Activated CD4-positive, alpha-beta T cell treated with anti-CD3 and anti-CD28 coated beads for 36 hours (primary cell): ENCODE results near the gene THSD7B. TPM values are rescaled to one million over a fixed set of nuclear protein-coding genes. Genes with fewer than 3 reads are reported as not detected.

Source experiments
- ATAC-seq: fragments of 200-7000 bp; cut with Tn5 transposase; one replicate; pipeline ENCODE4 v1.10.0; 2021; ENCODE audit warnings: mild to moderate bottlenecking, moderate library complexity
- CTCF ChIA-PET: fragments of 350-600 bp; sonication (Branson Sonifier 250); formaldehyde crosslinking; loops from one replicate; lab custom pipeline; 2021; ENCODE audit warnings: antibody characterized with exemption; lab: Charles Lee
- POLR2A ChIA-PET: fragments of 350-600 bp; sonication (Branson Sonifier 250); formaldehyde crosslinking; loops from one replicate; lab custom pipeline; 2021; ENCODE audit warnings: antibody characterized with exemption, inconsistent platforms; lab: Charles Lee
- DNase-seq: peaks from one replicate; pipeline ENCODE4 v3.0.0-alpha.2; 2020
- H3K27ac Mint-ChIP-seq: one replicate; pipeline ENCODE4 v1.8.0; 2021; ENCODE audit warnings: mixed read lengths
- H3K27me3 Mint-ChIP-seq: one replicate; pipeline ENCODE4 v1.8.0; 2021; ENCODE audit warnings: mixed read lengths
- H3K36me3 Mint-ChIP-seq: one replicate; pipeline ENCODE4 v1.8.0; 2021; ENCODE audit warnings: low read depth, mixed read lengths
- H3K4me1 Mint-ChIP-seq: one replicate; pipeline ENCODE4 v1.8.0; 2021; ENCODE audit warnings: mixed read lengths
- H3K4me3 Mint-ChIP-seq: one replicate; pipeline ENCODE4 v1.8.0; 2021; ENCODE audit warnings: mild to moderate bottlenecking, moderate library complexity, mixed read lengths
- H3K9me3 Mint-ChIP-seq: one replicate; pipeline ENCODE4 v1.8.0; 2021; ENCODE audit warnings: low read depth, mixed read lengths
- intact Hi-C, 2 experiments: fragments of 100-400 bp; cut with DNase I in 1 of 2; cut with micrococcal nuclease in 1 of 2; formaldehyde crosslinking; loops; one replicate each; pipeline versions ENCODE4 v1.14.2 to v1.15.1; 2022 to 2024; cut with DNase I, micrococcal nuclease
- total RNA-seq, 2 experiments: library from RNA; stranded (reverse); gene quantifications; one replicate each; pipeline ENCODE4 v1.2.3, GENCODE V29; 2021

Gene THSD7B
- total RNA-seq, 2 experiments from 2014 or later = not detected

DNA sequence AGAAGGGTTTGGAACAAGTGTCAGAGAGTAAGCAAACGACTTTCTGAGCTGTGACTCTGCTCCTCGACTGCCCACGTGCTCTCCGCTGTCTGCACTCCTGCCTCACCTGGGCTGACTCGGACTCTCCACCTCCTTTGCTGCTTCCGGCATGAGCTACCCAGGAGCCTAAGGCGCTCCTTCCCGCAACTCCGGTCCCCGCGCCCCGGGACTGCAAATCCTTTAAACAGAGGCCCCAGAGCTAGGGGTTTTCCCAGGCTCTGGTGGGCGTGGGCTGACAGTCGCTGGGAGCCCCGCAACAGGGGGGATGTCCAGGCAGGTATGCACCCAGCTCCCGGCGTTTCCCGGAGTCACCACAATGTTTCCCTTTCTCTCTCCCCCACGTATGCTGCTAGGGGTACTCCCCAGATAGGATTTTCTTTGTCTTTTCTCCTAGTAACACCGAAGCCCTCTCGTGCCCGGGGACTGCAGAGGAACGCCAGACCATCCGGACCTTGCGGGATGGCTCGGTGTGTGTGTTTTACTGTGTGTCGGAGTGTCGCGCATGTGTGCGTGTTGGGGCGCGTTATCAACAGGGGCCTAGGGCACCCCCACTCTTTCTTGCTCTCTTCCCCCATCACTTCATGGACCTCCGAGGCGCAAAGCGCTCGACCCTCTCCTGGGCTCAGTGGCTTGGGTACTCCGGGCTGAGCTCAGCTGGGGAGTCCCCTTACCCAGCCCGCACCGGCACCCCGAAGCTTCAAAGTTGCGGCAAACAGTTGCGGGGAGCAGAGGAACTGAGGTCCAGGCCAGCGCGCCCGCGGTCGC is 691 bp upstream of the THSD7B start:
- CTCF ChIA-PET = interaction anchor here (0.6 to 1.1 kb wide), 2 partner anchors 341 to 427 kb away, joined by 3 to 5 read pairs; no protein-coding TSS in a partner anchor
- Mint-ChIP-seq H3K27me3 (peaks cover 47% of the 10 kb centered on the region), H3K4me3 (no peak overlapping the region), H3K27ac (no peak overlapping the region), H3K36me3 (no peaks in the 10 kb centered on the region), H3K4me1 (peaks cover 8% of the 10 kb centered on the region), H3K9me3 (no peaks in the 10 kb centered on the region)
- intact Hi-C loops = no loop called here
- POLR2A ChIA-PET = interaction anchor here (0.6 kb wide), 1 partner anchor 952 kb away, joined by 3 read pairs; no protein-coding TSS in a partner anchor
- DNase-seq = peak; percentile 29
- ATAC-seq = peak; percentile 53

DNA sequence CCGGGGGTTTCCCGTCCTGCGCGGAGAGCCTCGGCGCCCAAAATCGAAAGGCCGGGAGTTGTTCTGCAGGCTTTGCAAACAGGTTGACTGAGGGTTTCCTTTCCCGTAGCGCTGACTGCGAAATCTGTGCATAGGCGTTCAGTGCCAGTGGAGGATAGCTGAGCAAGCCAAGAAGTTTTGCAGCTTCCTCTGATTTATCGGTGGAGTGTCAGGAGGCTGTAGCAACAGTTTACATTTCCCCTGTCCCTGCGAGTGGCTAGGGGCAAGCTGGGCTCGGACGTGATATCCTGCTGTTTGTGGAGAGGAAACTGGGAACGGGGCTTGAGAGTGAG is 694 bp downstream of the THSD7B start:
- no peak overlapping the region for H3K4me3 Mint-ChIP-seq
- no peak overlapping the region for H3K27ac Mint-ChIP-seq
- H3K9me3 Mint-ChIP-seq = no peaks in the 10 kb centered on the region
- peaks cover 8% of the 10 kb centered on the region for H3K4me1 Mint-ChIP-seq
- intact Hi-C loops = no loop called here
- DNase-seq (peak; percentile 21), ATAC-seq (no peak)
- peaks cover 45% of the 10 kb centered on the region for H3K27me3 Mint-ChIP-seq
- ChIA-PET CTCF (no interaction called here), POLR2A (no interaction called here)
- H3K36me3 Mint-ChIP-seq = no peaks in the 10 kb centered on the region

DNA sequence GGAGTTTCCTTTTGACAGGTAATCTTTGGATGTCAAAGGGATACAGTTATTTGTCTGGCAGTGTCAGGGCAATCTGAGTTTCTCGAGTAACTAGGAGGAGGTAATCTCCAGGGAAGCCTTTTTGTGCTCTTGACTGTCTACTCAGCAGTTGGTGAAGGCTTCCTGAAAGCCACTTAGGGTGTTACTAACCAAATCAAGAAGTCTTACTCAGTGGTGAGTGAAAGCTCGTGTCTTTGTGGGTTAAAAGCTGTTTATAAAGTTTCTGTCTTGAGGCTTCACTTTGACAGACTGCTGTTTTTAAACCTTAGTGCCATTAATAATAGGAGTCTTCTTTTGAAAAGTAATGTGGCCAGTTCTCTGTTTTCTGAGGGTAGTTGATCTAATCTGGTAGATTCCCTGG is 1.7 kb downstream of the THSD7B start:
- CTCF ChIA-PET = interaction anchor here (0.6 kb wide), 1 partner anchor 84 kb away, joined by 3 read pairs; no protein-coding TSS in a partner anchor
- intact Hi-C loops = no loop called here
- Mint-ChIP-seq H3K4me3 (no peak overlapping the region), H3K9me3 (no peaks in the 10 kb centered on the region), H3K27me3 (peaks cover 44% of the 10 kb centered on the region), H3K27ac (no peak overlapping the region), H3K4me1 (peaks cover 8% of the 10 kb centered on the region), H3K36me3 (no peaks in the 10 kb centered on the region)
- POLR2A ChIA-PET = no interaction called here
- no peak for ATAC-seq
- DNase-seq = no peak

DNA sequence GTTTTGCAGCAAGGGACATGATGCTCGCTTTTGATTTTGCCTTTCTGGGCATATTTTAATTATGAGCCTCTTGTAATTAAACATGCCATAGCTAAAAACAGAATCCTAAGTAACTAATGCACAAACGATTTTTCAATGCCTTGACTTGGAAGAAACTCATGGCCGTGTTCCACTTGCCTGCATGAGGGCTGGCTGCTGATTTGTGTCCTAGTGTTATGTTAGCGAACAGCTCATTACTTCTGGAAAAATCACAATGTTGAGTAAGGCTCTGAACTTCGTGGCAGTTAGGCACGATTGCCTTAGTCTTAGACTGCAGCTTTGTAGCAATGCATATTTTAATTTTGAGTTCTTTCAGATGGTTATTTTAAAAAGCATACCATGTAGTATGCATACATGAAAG is 4.5 kb downstream of the THSD7B start:
- Mint-ChIP-seq H3K27ac (no peak overlapping the region), H3K4me3 (no peak overlapping the region), H3K27me3 (peaks cover 21% of the 10 kb centered on the region), H3K36me3 (no peaks in the 10 kb centered on the region), H3K9me3 (no peaks in the 10 kb centered on the region), H3K4me1 (peaks cover 4% of the 10 kb centered on the region)
- intact Hi-C loops = no loop called here
- ATAC-seq (no peak), DNase-seq (no peak)
- ChIA-PET POLR2A (no interaction called here), CTCF (interaction anchor here (0.6 kb wide), 1 partner anchor 13 kb away, joined by 3 read pairs; no protein-coding TSS in a partner anchor)

DNA sequence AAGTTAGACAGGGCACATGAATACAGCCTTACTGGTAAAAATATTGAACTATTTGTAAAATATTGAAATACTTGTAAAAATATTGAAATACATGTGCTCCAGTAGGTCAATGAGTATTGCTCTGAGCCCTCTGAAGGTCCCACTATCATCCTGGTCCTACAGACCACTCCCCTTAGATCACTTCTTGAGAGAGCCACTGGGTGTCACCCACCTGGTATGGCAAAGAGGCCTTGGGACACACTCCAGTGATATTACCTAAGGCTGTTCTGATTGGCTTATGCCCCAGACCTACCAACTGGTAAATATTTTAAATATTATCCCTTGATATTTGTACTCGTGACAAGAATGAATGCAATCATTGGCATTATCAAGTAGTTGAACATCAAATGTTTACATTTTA is 5.0 kb downstream of the THSD7B start:
- ChIA-PET CTCF (no interaction called here), POLR2A (no interaction called here)
- Mint-ChIP-seq H3K4me1 (peaks cover 3% of the 10 kb centered on the region), H3K27ac (no peak overlapping the region), H3K4me3 (no peak overlapping the region), H3K9me3 (no peaks in the 10 kb centered on the region), H3K36me3 (no peaks in the 10 kb centered on the region), H3K27me3 (peaks cover 20% of the 10 kb centered on the region)
- intact Hi-C loops = no loop called here
- no peak for ATAC-seq
- no peak for DNase-seq

DNA sequence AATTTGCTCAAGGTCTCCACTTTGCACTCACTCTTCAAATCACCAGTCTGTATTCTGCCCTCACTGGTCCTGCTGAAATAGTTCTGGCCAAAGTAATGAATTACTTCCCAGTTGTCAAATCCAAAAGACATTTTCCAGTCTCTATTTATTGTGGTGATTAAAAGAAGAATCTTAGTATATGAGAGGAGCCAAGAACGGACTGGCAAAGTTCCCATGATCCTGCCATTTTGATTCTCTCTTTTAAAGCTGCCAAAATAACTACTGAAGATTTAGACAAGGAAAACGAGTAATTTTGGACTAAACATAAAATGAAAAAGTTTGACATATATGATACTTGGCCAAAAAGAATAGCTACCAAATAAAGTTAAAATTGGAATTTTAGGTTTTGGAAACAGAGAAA is 12.0 kb downstream of the THSD7B start:
- ChIA-PET CTCF (no interaction called here), POLR2A (no interaction called here)
- Mint-ChIP-seq H3K27me3 (peaks cover 11% of the 10 kb centered on the region), H3K27ac (no peak overlapping the region), H3K4me1 (no peaks in the 10 kb centered on the region), H3K4me3 (no peak overlapping the region), H3K9me3 (no peaks in the 10 kb centered on the region), H3K36me3 (no peaks in the 10 kb centered on the region)
- intact Hi-C loops = no loop called here
- ATAC-seq (no peak), DNase-seq (no peak)

DNA sequence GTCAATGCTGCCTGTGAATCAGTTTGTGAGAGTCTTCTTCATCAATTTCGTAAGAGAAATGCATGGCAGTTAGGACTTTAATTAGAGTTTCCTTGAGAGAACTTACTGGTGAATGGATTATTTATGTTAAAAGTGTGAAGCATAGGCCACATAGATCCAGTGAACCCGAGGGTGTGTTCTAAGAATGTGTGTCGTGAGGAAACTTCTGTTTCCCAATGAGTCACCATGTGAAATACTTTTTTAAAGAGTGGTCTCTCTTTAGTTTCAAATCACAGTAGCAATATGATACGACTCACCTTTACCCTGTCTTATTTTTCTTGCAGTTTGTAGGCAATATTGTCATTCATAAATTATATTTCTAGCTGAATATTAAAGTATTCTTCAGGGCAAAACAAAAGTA is 18.5 kb downstream of the THSD7B start:
- intact Hi-C loops = no loop called here
- H3K27me3 Mint-ChIP-seq = peaks cover 10% of the 10 kb centered on the region
- H3K27ac Mint-ChIP-seq = no peak overlapping the region
- no peaks in the 10 kb centered on the region for H3K9me3 Mint-ChIP-seq
- POLR2A ChIA-PET = no interaction called here
- DNase-seq (no peak), ATAC-seq (no peak)
- CTCF ChIA-PET = no interaction called here
- H3K4me1 Mint-ChIP-seq = no peaks in the 10 kb centered on the region
- H3K36me3 Mint-ChIP-seq = no peaks in the 10 kb centered on the region
- H3K4me3 Mint-ChIP-seq = no peak overlapping the region

DNA sequence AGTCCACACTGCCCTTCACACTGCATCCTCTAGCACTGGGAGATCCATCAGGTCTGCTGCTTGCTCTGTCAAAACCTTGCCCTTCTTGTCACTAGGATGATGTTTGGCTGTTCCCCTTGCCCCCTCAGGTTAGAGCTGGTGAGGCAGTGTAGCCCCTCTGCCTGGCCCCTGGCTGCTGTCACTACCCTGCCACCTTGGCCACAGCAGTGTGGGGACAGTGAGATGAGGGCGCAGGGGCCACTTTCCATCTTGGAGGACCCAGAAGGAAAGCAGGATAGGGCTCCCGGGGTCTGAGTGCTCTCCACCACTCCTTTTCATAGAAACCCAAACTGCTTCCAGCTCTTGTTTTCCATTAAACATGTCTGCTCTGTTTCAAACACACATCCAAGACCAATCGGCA is 19.9 kb downstream of the THSD7B start:
- peaks cover 8% of the 10 kb centered on the region for H3K27me3 Mint-ChIP-seq
- H3K4me1 Mint-ChIP-seq = no peaks in the 10 kb centered on the region
- ATAC-seq = no peak
- H3K9me3 Mint-ChIP-seq = no peaks in the 10 kb centered on the region
- ChIA-PET CTCF (no interaction called here), POLR2A (no interaction called here)
- H3K36me3 Mint-ChIP-seq = no peaks in the 10 kb centered on the region
- intact Hi-C loops = no loop called here
- no peak overlapping the region for H3K4me3 Mint-ChIP-seq
- DNase-seq = no peak
- H3K27ac Mint-ChIP-seq = no peak overlapping the region

DNA sequence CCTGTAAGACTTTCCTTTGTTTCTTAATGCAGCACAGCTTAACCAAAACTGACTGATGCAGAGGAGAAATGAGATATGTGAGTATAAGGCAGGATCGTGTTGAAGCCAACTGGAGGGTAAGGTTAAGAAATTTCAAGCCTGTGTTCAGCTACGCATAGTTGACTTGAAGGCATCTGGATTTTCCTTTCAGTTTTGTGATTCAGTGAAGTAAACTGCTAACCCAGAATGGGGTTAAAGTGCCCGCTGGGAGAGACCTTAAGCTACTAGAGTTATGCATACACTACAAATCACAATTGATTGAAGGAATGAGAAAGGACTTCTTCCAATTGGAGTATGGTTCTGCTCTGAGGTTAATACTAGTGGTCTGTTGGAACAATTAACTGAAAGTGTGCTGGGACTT is 22.6 kb downstream of the THSD7B start:
- Mint-ChIP-seq H3K9me3 (no peaks in the 10 kb centered on the region), H3K4me1 (no peaks in the 10 kb centered on the region), H3K36me3 (no peaks in the 10 kb centered on the region), H3K4me3 (no peak overlapping the region), H3K27ac (no peak overlapping the region), H3K27me3 (peaks cover 10% of the 10 kb centered on the region)
- intact Hi-C loops = no loop called here
- ATAC-seq (no peak), DNase-seq (no peak)
- POLR2A ChIA-PET = no interaction called here
- CTCF ChIA-PET = no interaction called here

DNA sequence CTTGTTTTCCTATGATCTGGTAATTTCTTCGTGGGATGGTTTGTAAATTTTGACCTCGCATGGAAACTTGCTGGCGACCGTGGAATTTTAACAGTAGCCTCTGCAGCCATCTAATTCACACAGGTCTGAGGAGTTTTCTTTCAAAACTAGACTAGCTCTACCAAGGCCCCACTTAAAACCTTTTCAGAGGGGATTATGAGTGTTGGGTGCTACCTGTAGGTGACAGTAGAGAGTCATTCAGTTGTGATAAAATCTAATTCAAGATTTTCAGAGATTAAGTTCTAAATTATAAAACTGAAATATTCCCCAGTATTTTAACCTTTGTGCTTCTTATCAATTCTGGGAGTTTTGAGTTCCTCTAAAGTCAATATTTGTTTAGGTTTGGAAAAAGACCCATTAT is 31.0 kb downstream of the THSD7B start:
- no peak overlapping the region for H3K4me3 Mint-ChIP-seq
- ATAC-seq = no peak
- intact Hi-C loops = no loop called here

DNA sequence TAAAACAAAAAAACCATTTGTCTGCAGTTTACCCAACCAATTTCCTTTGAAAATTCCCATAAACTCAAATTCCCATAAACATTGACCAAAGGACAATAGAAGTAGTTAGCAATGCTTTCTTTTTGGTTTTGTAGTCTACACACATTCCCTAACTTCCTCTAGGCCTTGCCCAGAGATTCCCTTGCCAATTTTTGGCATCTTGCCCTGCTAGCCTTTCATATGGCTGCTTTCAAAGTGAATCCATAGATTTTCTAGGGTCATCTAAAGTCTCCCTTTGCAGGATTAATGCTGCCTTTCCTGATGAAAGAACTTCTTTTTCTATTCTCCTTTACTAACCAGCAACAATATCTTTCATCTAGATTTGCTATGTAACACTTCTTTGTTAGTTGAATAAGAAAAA is 33.4 kb downstream of the THSD7B start:
- Mint-ChIP-seq H3K27ac (no peak overlapping the region), H3K4me1 (no peaks in the 10 kb centered on the region), H3K4me3 (no peak overlapping the region), H3K27me3 (peaks cover 7% of the 10 kb centered on the region), H3K36me3 (no peaks in the 10 kb centered on the region), H3K9me3 (peaks cover 2% of the 10 kb centered on the region)
- CTCF ChIA-PET = no interaction called here
- ATAC-seq = no peak
- DNase-seq = no peak
- POLR2A ChIA-PET = no interaction called here
- intact Hi-C loops = no loop called here

More for the DNA sequence above, 31.0 kb downstream of the THSD7B start:
- H3K9me3 Mint-ChIP-seq = peaks cover 2% of the 10 kb centered on the region
- no peaks in the 10 kb centered on the region for H3K4me1 Mint-ChIP-seq
- no peak overlapping the region for H3K27ac Mint-ChIP-seq
- no peaks in the 10 kb centered on the region for H3K36me3 Mint-ChIP-seq
- ChIA-PET CTCF (no interaction called here), POLR2A (no interaction called here)
- DNase-seq = no peak
- H3K27me3 Mint-ChIP-seq = peaks cover 10% of the 10 kb centered on the region

DNA sequence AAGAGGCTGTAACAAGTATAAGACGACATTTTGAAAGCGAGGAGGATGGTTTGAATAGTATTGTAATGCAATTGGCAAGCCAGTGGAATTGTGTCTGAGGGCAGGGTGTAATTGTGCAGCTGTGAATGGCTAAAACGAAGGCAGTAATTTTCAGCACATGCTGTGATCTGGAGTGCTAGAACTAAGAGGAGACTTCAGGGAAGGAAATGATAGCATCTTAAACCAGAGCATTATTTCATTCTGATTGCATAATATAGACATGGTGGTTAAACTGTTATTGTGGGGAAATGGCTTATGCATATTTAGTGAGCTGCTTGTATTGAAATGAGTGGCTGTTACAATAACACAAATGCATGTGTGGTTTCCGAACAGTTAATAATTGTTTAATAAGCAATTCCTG is 36.3 kb downstream of the THSD7B start:
- no peak overlapping the region for H3K4me3 Mint-ChIP-seq
- CTCF ChIA-PET = interaction anchor here (0.7 kb wide), 1 partner anchor 60 kb away, joined by 3 read pairs; no protein-coding TSS in a partner anchor
- ATAC-seq = no peak
- H3K27ac Mint-ChIP-seq = no peak overlapping the region
- intact Hi-C loops = no loop called here
- H3K27me3 Mint-ChIP-seq = peaks cover 7% of the 10 kb centered on the region
- H3K9me3 Mint-ChIP-seq = peaks cover 2% of the 10 kb centered on the region
- no peak for DNase-seq
- POLR2A ChIA-PET = no interaction called here
- no peaks in the 10 kb centered on the region for H3K36me3 Mint-ChIP-seq
- no peaks in the 10 kb centered on the region for H3K4me1 Mint-ChIP-seq
